NCI-H1048 (cell line): ENCODE data around the gene TMEM43.

ENCODE experiments used
- DNase-seq: peaks from one replicate; lab custom pipeline; 2025; lab: John Stamatoyannopoulos, UW

The TMEM43 gene

DNA sequence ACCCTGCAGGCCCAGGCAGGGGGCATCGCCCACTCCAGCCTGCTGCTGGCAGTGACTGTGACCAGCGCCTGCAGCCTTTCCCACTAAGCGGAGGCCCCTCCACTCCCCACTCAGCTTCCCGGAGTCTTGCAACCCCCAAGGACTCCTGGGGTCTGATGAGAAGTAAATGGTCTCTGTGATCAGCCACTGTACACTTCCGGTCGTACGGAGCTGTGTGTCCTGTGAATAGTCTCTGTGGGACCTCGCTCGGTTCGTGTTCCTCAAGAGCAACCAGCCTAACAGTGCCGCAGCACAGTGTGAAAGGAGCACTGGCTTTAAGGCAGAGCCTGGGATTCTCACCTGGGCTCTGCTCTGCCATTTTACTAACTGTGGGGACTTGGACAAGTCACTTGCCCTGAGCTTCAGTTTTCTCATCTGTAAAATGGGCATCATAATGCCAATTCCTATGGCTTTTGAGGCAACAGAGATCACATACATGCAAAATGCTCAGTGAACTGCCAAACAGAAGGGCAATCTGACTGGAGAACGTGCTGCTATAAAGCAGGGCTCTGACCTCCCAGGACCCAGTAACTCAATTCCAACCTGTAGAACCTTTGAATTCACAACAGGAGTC lies 26.7 kb downstream of the TMEM43 start:
- DNase-seq = no peak

DNA sequence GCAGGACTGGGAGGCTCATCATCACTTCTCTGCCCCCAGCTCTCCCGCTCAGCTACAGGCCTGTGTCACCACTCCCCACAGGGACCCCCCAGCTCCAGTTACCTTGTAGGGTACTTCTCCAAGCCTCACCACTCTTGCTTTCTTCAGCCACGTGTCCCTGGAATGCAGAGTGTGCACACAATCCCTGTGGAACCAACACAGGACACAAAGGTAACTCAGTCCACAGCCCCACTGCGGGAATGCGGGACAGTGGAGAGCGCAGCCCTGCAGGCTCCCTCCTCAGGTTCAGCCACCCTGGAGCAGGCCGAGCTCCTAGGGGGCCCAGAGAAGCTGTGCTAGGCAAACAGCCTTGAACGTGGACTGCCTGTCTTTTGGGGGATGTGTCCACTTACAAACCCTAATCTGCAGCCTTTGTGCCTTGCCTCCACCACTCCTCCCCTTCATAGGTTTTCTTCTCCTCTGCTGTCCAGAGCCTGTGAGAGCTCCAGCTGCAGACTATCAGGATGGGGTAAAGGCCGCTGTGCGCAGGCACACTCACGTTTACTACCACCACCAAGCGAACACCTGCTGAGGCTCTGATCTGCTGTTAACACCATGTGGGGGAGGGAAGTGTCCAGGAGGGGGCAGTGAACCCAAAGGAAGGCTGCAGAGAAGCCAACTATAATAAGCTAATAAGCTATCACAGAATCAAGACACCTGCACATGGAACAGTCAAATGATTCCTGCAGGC lies 27.5 kb downstream of the TMEM43 start:
- no peak for DNase-seq

DNA sequence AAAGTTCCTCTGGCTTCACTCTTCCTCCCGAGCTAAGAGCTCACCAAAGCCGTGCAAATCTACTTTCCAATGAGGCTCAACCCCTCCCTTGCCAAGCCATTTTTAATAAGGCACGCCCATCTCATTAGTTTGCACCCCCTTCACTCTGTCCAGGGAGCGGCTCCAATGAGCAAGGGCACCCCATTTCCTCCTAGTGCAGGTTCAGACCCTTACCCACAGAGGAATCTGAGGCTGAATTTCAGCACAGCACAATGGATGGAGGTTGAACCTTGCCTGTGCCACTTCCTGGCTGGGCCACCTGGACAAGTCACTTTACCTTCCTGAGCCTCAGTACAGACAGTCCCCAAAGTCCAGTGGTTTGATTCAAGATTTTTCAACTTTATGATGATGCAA lies 28.1 kb downstream of the TMEM43 start:
- DNase-seq = no peak

- DNase-seq = no peak
Measured at GRCh38 chr3:14153663-14154062, 28.8 kb downstream of the TMEM43 start.

GRCh38 chr3:14154276-14154675 lies 29.4 kb downstream of the TMEM43 start:
- no peak for DNase-seq

DNA sequence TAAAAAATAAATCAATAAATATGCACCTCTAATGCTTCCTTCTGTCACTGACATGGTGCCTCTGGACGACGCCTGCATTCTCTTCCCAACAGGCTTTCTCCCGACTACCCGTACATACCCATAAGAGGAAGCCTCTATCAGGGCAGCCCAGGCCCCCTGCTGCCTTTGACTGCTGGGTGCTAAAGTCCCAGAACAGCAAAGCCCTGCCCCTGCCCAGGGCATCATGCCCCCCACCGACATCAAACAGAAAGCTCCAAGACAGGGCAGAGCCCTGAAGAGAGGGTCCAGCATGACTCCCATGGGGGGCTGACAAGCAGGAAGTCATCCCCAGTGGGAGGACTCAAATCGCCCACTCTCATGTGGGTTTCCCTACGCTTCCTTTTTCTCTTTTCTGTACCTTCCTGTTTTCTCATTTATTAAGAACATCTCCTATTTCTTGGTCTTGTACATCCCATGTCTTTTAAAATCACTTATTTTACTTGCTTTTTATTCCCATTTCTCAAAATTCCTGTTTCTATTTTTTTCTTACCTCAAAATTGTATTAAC lies 30.1 kb downstream of the TMEM43 start:
- no peak for DNase-seq

DNA sequence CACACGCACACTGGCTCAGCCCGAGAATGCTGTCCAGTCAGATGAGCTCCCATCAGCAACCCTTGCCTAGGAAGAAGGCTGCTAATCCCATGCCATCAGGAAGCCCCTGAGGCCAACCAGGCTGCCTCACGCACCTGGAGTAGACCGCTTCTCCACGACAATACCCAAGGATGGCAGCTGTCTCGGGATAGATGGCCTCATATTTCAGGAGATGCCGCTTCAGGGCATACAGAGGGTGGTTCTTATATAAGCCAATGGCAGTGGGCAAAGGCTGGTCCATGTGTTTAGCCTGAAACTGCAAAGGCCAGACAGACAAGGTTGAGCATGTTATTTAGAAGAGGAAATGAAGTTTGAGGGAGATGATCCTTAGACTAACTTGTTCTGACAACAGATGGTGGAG lies 31.3 kb downstream of the TMEM43 start:
- DNase-seq = no peak

DNA sequence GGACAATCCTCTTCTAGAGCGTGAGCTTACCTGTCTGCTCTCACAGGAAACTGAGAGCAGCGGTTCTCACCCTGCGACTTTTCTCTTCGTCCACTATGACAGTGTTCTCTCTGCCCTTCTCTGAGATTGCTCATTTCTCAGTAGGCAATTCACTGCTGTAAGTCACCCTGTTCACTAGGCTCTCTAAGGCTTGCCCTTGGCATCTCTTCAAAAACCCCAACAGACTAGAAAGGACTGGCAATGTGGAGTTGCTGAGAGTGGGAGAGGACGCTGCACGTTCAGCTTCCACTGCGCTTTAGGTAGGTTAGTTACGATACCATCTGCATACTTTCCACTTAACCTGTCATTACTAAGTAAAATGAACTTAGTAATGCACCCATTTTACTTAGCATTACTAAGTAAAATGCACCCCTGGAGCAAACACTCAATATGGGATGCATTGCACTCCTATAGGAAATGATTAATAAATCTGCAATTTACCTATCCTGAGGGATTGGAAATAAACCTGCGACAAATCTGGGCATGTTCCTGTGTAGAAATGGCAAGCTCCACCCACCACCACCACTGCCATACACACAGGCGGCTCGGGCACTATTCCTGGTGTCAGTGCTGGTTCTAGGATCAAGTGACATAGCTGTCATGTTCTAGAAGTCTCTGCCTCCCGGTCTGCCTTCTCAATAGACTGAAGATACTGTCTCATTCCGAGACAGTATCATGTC lies 32.1 kb downstream of the TMEM43 start:
- DNase-seq = no peak

- no peak for DNase-seq
Measured at GRCh38 chr3:14157951-14158350, 33.1 kb downstream of the TMEM43 start.

- DNase-seq = no peak
Measured at GRCh38 chr3:14158370-14158769, 33.5 kb downstream of the TMEM43 start.

DNA sequence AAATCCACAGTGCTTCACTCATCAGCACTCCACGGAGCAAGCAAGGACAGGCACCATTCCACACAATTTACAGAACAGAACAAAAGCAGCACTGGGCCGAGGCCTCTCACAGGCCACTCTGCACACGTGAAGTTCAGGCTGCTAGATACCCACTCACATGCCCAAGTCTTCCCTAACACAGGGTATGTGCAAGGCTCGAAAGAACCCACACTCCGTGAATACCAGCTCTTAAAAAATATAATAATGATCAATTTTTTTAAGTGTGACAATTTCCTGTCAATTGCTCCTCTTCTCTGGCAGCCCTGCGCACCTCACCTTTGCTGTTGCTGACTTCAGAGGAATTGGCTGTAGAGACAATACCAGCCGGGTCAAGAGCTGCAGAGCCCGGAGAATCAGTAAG lies 34.6 kb downstream of the TMEM43 start:
- DNase-seq = no peak

- DNase-seq = no peak
Measured at GRCh38 chr3:14161282-14161681, 36.4 kb downstream of the TMEM43 start.

DNA sequence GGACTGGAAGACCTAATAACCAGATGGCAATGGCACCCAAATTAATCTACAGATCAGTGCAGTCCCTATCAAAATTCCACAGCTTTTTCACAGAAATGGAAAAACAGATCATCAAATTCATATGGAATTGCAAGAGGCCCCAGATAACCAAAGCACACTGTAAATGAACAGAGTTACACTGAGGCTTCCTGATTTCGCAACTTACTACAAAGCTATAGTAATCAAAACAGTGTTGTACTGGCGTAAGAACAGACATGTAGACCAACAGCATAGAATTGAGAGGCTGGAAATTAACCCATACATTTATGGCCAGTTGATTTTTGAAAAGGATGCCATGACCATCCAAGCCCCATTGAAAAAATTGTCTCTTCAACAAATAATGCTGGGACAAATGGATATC lies 37.3 kb downstream of the TMEM43 start:
- no peak for DNase-seq

DNA sequence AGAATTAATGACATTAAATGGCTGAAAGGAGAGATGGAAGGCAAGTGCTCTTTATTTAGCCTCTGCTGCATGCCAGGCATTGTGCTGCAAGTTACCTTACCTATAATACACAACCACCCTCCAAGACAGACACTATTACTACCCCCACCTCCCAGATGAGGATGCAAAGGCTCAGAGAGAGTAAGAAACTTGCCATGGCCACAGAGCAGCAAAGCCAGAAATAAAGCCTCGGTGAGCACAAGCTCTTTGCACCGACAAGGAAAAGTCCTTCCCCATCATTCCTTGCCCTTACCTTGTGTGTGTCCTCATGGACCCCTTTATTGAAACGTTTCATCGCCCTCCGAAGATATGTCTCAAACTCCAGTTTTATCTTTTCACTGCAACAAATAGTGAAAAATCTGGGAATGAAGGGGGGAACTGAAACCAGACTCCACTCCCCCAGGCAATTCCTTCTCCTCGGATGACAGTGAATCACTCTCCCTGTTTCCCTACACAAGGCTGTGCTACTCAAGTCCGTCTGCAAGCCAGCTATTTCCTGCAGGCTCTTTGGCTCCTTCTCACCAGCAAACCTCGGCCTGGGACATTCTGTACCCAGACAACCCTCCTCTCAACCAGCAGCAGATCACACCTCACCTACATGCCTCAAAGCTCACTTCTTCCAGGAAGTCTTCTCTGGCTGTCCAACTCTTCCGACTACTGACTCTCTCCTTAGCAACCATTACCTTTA lies 42.2 kb downstream of the TMEM43 start:
- DNase-seq = no peak

GRCh38 chr3:14169435-14169834 lies 44.6 kb downstream of the TMEM43 start:
- DNase-seq = no peak

- no peak for DNase-seq
Measured at GRCh38 chr3:14169871-14170270, 45.0 kb downstream of the TMEM43 start.

- no peak for DNase-seq
Measured at GRCh38 chr3:14170531-14171159, 45.8 kb downstream of the TMEM43 start.

GRCh38 chr3:14172496-14172895 lies 47.6 kb downstream of the TMEM43 start:
- no peak for DNase-seq

DNA sequence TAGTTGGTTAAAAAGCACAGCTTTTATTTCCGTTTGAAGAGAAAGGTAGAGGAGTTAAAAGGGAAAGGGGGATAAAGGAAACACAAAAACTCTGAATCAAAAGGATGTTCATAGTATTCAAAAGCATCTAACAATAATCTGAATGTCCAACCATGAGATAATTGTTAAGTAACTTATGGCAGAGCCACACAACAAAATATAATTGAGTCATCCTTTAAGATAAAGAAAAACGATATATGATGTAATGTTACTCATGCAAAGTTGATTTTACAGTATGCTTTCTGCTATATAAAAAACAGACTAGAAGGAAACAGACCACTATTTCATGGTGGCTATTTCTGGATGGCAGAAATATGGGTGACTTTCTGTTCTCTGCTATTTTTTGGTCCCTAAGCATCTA lies 49.6 kb downstream of the TMEM43 start:
- DNase-seq = no peak

GRCh38 chr3:14175383-14176037 lies 50.7 kb downstream of the TMEM43 start:
- no peak for DNase-seq

DNA sequence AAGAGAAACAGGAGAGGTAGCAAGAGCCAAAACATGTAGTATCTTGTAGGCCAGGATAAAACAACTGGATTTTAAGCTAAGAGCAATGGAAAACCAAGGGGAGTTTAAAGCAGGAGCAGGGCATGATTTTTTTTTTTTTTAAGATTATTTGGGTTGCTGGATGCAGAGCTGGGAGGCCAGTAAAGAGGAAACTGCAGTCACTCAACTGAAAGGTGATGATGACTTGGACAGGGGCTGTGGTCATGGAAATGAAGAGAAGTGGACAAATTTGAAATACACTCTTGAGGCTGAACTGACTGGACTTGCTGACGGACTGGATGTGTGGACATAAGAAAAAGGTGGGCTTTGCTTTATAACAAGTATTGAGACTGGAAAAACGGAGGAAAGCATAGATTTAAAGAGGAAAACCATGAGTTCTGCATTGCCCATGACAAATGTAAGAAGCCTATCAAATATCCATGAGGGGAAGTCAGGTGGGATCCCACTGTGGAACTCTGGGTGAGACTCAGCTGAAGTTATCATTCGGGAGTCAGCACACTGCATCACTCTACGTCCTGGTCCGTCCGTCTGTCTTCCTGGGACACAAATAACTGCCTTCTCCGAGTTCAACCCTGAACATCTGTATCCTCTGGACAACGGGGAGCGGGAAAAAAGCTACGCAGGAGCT lies 52.9 kb downstream of the TMEM43 start:
- no peak for DNase-seq
